Stimulated activated memory B cell treated with anti-CD40 and anti-IgM and Interleukin-4, amounts not matched to agents 10 μg/mL and 1 μg/mL and 100 μg/mL, for 72 hours (primary cell): ENCODE results near the gene MFSD2A.
"Not testable (repeated sequence)": the region's sequence is repeated elsewhere in the genome, so short reads cannot be mapped to it uniquely, and the experiment has no call there.

Source experiments
- ATAC-seq: fragments of 150-1000 bp; cut with Tn5 transposase; 2 replicates; pipeline ENCODE4 v1.10.0; 2021
- H3K27ac Mint-ChIP-seq: one replicate; pipeline ENCODE4 v1.8.0; 2022; ENCODE audit warnings: mild to moderate bottlenecking, mixed read lengths
- H3K27me3 Mint-ChIP-seq: one replicate; pipeline ENCODE4 v1.8.0; 2022; ENCODE audit warnings: mixed read lengths
- H3K36me3 Mint-ChIP-seq: one replicate; pipeline ENCODE4 v1.8.0; 2022; ENCODE audit warnings: mixed read lengths
- H3K4me1 Mint-ChIP-seq: one replicate; pipeline ENCODE4 v1.8.0; 2022; ENCODE audit warnings: mixed read lengths
- H3K4me3 Mint-ChIP-seq: one replicate; pipeline ENCODE4 v1.8.0; 2022; ENCODE audit warnings: mild to moderate bottlenecking, moderate library complexity, mixed read lengths
- H3K9me3 Mint-ChIP-seq: one replicate; pipeline ENCODE4 v1.8.0; 2022; ENCODE audit warnings: mixed read lengths

The MFSD2A gene

DNA sequence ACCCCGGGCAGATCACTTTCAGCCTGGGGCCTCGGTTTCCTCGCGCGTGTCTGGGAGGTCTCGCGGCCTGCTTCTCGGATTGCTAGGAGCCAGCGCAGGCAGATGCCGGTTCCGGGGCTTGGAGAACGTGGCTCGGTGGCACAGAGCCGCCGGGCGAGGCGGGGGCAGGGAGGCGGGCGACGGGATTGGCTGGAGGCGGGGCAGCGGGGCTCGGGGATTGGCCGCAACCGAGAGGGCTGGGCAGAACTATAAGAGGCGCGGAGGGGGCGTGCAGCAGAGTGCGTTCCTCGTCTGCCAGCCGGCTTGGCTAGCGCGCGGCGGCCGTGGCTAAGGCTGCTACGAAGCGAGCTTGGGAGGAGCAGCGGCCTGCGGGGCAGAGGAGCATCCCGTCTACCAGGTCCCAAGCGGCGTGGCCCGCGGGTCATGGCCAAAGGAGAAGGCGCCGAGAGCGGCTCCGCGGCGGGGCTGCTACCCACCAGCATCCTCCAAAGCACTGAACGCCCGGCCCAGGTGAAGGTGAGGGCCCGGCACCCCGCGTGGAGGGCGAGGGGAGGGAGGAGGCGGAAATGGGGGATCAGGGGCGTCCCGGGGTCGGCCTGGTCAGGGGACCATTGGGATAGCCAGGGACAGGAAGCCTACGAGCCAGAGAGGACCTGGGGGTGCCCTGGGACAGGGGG, at the start of gene MFSD2A:
Gene MFSD2A, plus strand, starts transcription at position 276 of the 677 bp plus-strand sequence. Its CDS starts 148 bp downstream, at position 424.
- Mint-ChIP-seq H3K27me3 (no peaks in the 10 kb centered on the region), H3K36me3 (peaks cover 28% of the 10 kb centered on the region), H3K4me1 (peaks cover 58% of the 10 kb centered on the region), H3K9me3 (no peaks in the 10 kb centered on the region), H3K27ac (peak within 1 kb of the TSS; percentile 86), H3K4me3 (peak within 1 kb of the TSS; percentile 88)
- peak; percentile 94 for ATAC-seq

DNA sequence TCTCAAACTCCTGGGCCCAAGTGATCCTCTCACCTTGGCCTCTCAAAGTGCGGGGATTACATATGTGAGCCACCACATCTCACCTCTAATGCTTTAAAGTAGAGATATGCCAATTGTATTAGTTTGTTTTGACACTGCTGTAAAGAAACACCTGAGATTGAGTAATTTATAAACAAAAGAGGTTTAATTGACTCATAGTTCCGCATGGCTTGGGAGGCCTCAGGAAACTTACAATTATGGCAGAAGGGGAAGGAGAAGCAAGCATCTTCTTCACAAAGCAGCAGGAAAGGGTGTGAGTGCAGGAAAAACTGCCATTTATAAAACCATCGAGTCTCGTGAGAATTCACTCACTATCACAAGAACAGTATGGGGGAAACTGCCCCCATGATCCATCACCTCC, 49.8 kb upstream of the MFSD2A start:
- H3K4me3 Mint-ChIP-seq, result no peak overlapping the region
- no peak for ATAC-seq
- H3K36me3 Mint-ChIP-seq, result peaks cover 8% of the 10 kb centered on the region
- H3K4me1 Mint-ChIP-seq, result peaks cover 27% of the 10 kb centered on the region
- H3K27ac Mint-ChIP-seq, result no peak overlapping the region
- H3K9me3 Mint-ChIP-seq, result peaks cover 3% of the 10 kb centered on the region
- peaks cover 40% of the 10 kb centered on the region for H3K27me3 Mint-ChIP-seq

DNA sequence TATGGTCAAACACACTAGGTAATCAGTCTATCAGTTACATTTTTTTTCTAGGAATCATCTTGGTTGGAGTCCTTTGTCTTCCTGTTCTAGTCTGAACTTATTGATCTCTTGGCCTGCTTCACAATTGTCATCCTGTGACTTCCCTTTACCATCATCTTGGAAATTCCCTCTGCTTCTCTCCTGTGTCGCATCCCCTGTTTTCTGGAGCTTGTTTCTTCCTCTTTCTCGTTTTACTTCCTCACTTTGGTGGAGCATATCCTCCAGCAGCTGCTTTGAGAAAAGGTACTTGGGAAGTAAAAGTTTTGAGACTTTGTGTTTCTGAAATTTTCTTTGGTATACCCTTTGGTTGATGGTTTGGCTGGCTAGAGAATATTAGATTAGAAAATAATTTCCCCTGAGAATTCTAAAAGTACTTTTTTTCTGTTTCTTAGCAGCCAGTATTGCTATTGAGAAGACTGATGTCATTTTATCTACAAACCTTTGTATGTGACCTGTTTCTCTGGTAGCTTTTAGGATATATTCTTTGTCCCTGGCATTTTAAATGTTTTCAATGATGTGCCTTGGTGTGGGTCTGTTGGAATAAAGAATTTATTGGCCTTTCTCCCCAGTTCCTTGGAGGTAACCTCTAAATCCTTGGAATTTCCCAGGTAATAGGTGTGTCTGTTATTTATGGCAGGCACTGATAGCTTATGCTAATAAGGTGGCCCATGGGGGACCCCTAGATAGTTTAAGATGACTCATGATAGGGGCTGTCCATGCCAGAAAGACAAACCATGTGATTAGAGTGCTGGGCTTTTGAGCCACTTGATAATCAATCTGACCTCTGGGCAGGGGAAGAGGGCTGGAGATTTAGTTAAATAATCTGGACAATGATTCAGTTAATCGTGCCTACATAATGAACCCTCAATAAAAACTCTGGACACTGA, 47.2 kb upstream of the MFSD2A start:
- H3K27ac Mint-ChIP-seq, result peak overlapping the region; percentile 25
- peaks cover 36% of the 10 kb centered on the region for H3K27me3 Mint-ChIP-seq
- peak; percentile 62 for ATAC-seq
- peaks cover 8% of the 10 kb centered on the region for H3K36me3 Mint-ChIP-seq
- no peak overlapping the region for H3K4me3 Mint-ChIP-seq
- H3K9me3 Mint-ChIP-seq, result peaks cover 3% of the 10 kb centered on the region
- peaks cover 21% of the 10 kb centered on the region for H3K4me1 Mint-ChIP-seq

DNA sequence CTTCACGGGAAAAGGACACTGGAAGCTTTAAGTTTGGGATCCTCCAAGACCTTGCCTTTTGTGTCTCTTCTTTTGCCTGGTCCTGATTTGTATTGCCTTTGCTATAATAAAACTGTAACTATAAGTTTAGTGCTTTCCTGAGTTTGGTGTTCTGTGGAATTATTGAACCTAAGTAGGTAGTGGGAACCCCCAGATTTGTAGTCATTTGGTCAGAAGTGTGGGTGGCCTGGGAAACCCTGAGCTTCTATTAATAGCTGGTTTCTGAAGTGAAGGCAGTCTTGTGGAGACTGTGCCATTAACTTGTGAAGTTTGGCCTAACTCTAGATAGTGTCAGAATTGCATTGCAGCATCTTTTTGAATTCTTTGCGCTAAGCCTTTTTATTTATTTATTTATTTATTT, 46.4 kb upstream of the MFSD2A start:
- ATAC-seq, result peak; percentile 77
- Mint-ChIP-seq H3K36me3 (peaks cover 8% of the 10 kb centered on the region), H3K4me3 (no peak overlapping the region), H3K9me3 (peaks cover 3% of the 10 kb centered on the region), H3K27me3 (peaks cover 39% of the 10 kb centered on the region), H3K4me1 (peaks cover 21% of the 10 kb centered on the region), H3K27ac (peak overlapping the region; percentile 25)

DNA sequence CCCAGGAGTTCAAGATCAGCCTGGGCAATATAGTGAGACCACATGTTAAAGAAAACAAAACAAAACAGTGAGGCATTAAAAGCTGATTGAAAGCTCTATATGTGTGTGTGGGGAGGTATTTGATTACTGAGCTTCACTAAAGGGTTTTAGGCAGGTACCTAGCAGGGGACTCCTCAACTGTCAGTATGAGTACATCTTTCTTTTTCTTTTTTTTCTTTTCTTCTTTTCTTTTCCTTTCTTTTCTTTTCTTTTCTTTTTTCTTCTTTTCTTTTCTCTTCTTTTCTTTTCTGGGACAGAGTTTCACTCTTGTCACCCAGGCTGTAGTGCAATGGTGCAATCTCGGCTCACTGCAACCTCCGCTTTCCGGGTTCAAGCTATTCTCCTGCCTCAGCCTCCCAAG, 44.7 kb upstream of the MFSD2A start:
- peaks cover 8% of the 10 kb centered on the region for H3K36me3 Mint-ChIP-seq
- H3K27ac Mint-ChIP-seq, result no peak overlapping the region
- H3K27me3 Mint-ChIP-seq, result peaks cover 36% of the 10 kb centered on the region
- H3K4me1 Mint-ChIP-seq, result peaks cover 21% of the 10 kb centered on the region
- peaks cover 3% of the 10 kb centered on the region for H3K9me3 Mint-ChIP-seq
- no peak overlapping the region for H3K4me3 Mint-ChIP-seq
- no peak for ATAC-seq

DNA sequence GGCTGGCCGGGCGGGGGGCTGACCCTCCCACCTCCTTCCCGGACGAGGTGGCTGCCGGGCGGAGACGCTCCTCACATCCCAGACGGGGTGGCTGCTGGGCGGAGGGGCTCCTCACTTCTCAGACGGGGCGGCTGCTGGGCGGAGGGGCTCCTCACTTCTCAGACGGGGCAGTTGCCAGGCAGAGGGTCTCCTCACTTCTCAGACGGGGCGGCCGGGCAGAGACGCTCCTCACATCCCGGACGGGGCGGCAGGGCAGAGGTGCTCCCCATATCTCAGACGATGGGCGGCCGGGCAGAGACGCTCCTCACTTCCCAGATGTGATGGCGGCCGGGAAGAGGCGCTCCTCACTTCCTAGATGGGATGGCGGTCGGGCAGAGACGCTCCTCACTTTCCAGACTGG, 41.8 kb upstream of the MFSD2A start:
- not testable (repeated sequence) for H3K4me1 Mint-ChIP-seq, H3K4me3 Mint-ChIP-seq, ATAC-seq, H3K27ac Mint-ChIP-seq, H3K9me3 Mint-ChIP-seq, H3K36me3 Mint-ChIP-seq
- peaks cover 40% of the 10 kb centered on the region for H3K27me3 Mint-ChIP-seq

DNA sequence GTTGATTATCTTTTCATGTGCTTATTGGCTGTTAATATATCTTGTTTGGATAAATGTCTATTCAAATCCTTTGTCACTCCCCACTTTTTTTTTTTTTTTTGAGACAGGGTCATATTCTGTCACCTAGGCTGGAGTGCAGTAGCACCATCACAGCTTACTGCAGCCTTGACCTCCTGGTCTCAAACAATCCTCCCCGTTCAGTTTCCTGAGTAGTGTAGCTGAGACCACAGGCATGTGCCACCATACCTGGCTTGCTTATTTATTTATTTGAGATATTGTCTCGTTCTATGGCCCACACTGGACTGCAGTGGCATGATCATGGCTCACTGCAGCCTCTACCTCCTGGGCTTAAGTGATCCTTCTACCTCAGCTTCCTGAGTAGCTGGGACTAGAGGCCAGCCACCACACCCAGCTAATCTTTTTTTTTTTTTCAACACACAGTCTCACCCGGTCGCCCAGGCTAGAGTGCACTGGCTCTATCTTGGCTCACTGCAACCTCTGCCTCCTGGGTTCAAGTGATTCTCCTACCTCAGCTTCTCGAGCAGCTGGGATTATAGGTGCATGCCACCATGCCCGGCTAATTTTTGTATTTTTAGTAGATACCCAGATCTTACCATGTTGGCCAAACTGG, 39.3 kb upstream of the MFSD2A start:
- Mint-ChIP-seq H3K4me1 (peaks cover 8% of the 10 kb centered on the region), H3K36me3 (no peaks in the 10 kb centered on the region), H3K4me3 (no peak overlapping the region), H3K27me3 (peaks cover 25% of the 10 kb centered on the region), H3K9me3 (no peaks in the 10 kb centered on the region), H3K27ac (no peak overlapping the region)
- ATAC-seq, result no peak

DNA sequence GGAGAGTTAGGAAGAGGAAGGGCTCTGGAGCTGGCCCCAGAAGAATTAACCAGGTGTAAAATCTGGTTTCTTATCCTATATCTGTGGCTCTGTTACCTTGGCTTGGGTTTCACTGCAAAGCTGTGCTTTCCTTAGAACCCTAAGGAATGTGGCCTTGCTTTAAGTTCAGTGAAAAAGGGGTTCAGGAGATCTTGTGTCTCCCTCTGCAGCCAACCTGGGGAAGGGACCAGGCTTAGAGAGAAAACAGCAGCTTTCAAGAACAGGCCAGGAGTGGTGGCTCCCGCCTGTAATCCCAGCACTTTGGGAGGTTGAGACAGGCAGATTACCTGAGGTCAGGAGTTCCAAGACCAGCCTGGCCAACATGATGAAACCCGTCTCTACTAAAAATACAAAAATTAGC, 37.1 kb upstream of the MFSD2A start:
- no peaks in the 10 kb centered on the region for H3K9me3 Mint-ChIP-seq
- ATAC-seq, result no peak
- peaks cover 8% of the 10 kb centered on the region for H3K4me1 Mint-ChIP-seq
- H3K27ac Mint-ChIP-seq, result no peak overlapping the region
- H3K4me3 Mint-ChIP-seq, result no peak overlapping the region
- no peaks in the 10 kb centered on the region for H3K36me3 Mint-ChIP-seq
- peaks cover 25% of the 10 kb centered on the region for H3K27me3 Mint-ChIP-seq

DNA sequence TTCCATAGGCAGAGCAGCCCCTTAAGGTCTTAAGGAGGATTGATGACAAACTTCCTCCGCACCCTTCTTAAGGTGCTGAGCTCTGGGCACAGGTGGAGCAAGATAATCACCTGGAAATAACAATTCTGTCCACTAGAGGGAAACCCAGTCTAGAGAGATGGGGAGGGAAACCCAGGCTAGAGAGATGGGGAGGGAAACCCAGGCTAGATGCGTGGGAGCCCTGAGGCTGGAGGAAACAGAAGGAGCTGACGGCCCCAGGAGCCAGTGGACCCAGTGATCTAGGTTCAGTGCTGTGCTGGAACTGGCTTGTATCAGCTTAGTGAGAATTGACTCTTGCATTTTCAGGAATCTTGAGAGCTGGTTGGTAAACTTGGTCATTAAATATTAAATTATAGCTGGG, 35.4 kb upstream of the MFSD2A start:
- Mint-ChIP-seq H3K9me3 (no peaks in the 10 kb centered on the region), H3K27me3 (peaks cover 17% of the 10 kb centered on the region), H3K4me3 (no peak overlapping the region), H3K27ac (no peak overlapping the region), H3K4me1 (peaks cover 8% of the 10 kb centered on the region), H3K36me3 (no peaks in the 10 kb centered on the region)
- ATAC-seq, result peak; percentile 93

DNA sequence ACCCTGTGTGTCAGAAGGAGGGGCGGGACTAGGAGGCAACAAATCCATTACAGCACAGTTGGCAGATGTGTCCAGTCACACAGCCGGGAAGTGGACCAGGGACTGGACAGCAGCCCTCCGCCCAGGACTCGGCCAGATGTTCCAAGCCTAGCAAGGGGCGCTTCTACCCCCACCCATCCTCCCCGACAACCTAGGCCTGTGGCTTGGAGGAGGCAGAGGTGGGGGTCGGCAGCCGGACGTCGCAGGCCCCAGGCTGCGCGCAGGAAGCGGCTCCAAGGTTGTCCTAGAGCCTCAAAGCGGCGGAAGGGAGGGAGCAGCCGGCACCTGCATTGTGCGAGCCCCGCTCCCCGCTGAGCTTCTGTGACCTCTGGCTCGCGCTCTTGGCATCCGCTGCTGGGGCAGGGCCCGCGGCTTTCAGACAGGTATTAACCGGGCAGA, 32.7 kb upstream of the MFSD2A start:
- Mint-ChIP-seq H3K4me3 (no peak overlapping the region), H3K27ac (no peak overlapping the region), H3K36me3 (no peaks in the 10 kb centered on the region), H3K4me1 (peaks cover 28% of the 10 kb centered on the region), H3K9me3 (no peaks in the 10 kb centered on the region), H3K27me3 (peaks cover 4% of the 10 kb centered on the region)
- ATAC-seq, result no peak

DNA sequence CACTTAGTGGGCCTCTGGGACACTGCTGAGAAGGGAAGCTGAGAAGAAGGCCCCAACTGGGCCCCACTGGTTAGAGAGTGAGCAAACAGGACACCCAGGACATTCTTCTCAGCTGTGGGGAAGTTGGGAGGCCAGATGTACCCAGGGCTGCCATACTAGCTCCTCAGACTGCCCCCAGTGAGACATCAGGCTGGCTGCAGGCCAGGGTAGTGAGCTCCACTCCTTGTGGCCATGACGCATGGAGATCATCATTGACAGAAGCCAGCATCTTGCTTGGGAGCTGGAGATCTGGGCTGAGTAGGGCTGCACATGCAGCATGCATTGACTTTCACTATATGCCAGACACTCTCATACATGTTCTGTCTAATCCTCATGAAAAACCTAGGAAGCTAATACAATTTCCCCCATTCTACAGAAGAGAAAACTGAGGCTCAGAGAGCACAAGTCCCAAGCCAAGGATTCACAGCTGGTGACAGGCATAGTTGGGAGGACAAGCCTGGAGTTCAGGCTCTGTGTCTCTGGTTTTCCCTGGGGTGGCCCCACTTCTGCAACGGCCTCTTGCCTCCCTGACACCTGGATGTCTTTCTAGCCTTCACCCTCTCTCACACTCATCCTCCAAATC, 29.1 kb upstream of the MFSD2A start:
- Mint-ChIP-seq H3K27ac (peak overlapping the region; percentile 74), H3K4me3 (no peak overlapping the region), H3K4me1 (peaks cover 20% of the 10 kb centered on the region), H3K36me3 (no peaks in the 10 kb centered on the region), H3K9me3 (no peaks in the 10 kb centered on the region), H3K27me3 (no peaks in the 10 kb centered on the region)
- peak; percentile 11 for ATAC-seq

DNA sequence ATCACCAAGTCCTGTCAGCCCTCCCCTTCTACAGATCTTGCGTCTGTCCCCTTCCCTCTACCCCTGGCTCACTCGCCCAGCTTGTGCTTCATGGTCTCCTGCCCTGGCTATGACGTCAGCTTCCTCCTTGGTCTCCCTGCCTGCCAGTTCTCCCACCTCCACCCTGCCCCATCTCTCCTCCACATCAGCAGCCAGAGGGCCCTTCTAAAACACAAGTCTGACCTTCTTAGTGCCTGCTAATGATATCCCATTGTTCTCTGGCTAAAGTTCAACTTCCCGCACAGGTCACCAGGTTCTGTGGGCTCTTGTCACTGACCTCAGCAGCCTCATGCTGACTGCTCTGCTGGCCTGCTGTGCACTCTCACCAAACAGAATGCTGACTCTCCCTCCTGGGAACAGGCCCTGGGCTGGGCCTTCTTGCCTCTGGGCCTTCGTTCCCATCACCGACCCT, 28.6 kb upstream of the MFSD2A start:
- peak overlapping the region; percentile 74 for H3K27ac Mint-ChIP-seq
- no peaks in the 10 kb centered on the region for H3K27me3 Mint-ChIP-seq
- ATAC-seq, result peak; percentile 68
- H3K36me3 Mint-ChIP-seq, result no peaks in the 10 kb centered on the region
- H3K4me3 Mint-ChIP-seq, result no peak overlapping the region
- H3K9me3 Mint-ChIP-seq, result no peaks in the 10 kb centered on the region
- H3K4me1 Mint-ChIP-seq, result peaks cover 20% of the 10 kb centered on the region

DNA sequence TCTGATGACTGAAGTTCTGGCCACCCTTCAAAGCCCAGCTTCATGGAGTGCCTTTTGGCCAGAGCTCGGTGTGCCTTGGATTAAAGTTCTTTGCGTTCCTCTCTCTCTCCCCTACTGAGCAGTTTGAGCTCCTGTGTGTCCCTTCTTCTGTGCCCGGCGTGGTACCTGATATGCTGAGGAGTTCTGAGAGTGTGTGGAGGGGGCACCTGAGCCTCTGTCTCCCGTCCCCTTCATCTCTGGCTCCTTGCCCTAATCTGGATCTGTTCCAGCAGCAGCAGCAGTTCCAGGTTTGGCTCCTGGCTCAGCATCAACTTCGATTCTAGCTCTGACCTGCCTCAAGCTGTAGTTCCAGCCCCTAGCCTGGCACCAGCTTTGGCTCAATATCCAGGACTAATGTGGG, 28.1 kb upstream of the MFSD2A start:
- Mint-ChIP-seq H3K4me1 (peaks cover 20% of the 10 kb centered on the region), H3K36me3 (no peaks in the 10 kb centered on the region), H3K4me3 (no peak overlapping the region), H3K9me3 (no peaks in the 10 kb centered on the region), H3K27ac (peak overlapping the region; percentile 74), H3K27me3 (no peaks in the 10 kb centered on the region)
- ATAC-seq, result no peak

DNA sequence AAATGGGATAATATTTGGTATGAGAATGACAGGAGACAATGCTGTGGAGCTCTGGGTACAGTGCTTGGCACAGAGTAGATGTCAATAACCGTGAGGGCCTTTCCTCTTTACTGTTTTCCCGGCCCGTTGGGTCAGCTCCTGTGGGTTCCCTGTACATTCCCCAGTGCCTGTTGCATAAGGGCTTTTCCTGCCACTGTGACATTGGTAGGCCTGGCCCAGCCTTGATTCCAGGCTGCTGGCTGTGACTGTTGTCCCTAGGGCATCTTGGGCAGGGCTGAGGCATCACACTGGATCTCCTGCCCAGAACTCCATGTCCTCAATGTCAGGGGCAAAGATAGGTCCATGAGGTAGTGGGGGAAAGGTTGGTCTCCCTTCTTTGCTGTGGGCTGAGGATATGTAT, 27.4 kb upstream of the MFSD2A start:
- Mint-ChIP-seq H3K36me3 (no peaks in the 10 kb centered on the region), H3K27ac (no peak overlapping the region), H3K9me3 (no peaks in the 10 kb centered on the region), H3K4me3 (no peak overlapping the region), H3K4me1 (peaks cover 20% of the 10 kb centered on the region), H3K27me3 (no peaks in the 10 kb centered on the region)
- no peak for ATAC-seq
